HEK293 (cell line): ENCODE data around the gene HOOK1.

Source experiments
- ATF2 ChIP-seq: fragments of 450-650 bp; formaldehyde crosslinking; IDR thresholded peaks from 2 replicates; pipeline ENCODE4 v1.5.1; 2016; ENCODE audit warnings: missing biosample characterization, missing genetic modification characterization, low read depth
- GLI2 ChIP-seq: fragments of 450-650 bp; formaldehyde crosslinking; IDR thresholded peaks from 2 replicates; pipeline ENCODE4; 2017; ENCODE audit warnings: missing biosample characterization, missing genetic modification characterization, low read depth, borderline replicate concordance
- KLF17 ChIP-seq: fragments of 450-650 bp; formaldehyde crosslinking; IDR thresholded peaks from 2 replicates; pipeline ENCODE4 v1.5.1; 2016; ENCODE audit warnings: missing biosample characterization, missing genetic modification characterization
- KLF7 ChIP-seq: fragments of 450-650 bp; formaldehyde crosslinking; IDR thresholded peaks from 2 replicates; pipeline ENCODE4 v1.5.1; 2016; ENCODE audit warnings: missing biosample characterization, missing genetic modification characterization, borderline replicate concordance
- MYNN ChIP-seq: fragments of 450-650 bp; formaldehyde crosslinking; IDR thresholded peaks from 2 replicates; pipeline ENCODE4 v1.5.1; 2016; ENCODE audit warnings: missing biosample characterization, missing genetic modification characterization, borderline replicate concordance
- OSR2 ChIP-seq: fragments of 450-650 bp; formaldehyde crosslinking; IDR thresholded peaks from 2 replicates; pipeline ENCODE4 v1.5.1; 2016; ENCODE audit warnings: missing biosample characterization, missing genetic modification characterization
- PRDM10 ChIP-seq: fragments of 450-650 bp; formaldehyde crosslinking; IDR thresholded peaks from 2 replicates; pipeline ENCODE4 v1.5.1; 2016; ENCODE audit warnings: missing biosample characterization, missing genetic modification characterization
- REST ChIP-seq: fragments of 450-650 bp; formaldehyde crosslinking; IDR thresholded peaks from 2 replicates; pipeline ENCODE4 v1.5.1; 2016; ENCODE audit warnings: missing biosample characterization, missing genetic modification characterization
- SCRT2 ChIP-seq: fragments of 450-650 bp; formaldehyde crosslinking; IDR thresholded peaks from 2 replicates; pipeline ENCODE4 v1.5.1; 2016; ENCODE audit warnings: missing biosample characterization, missing genetic modification characterization
- ZBTB48 ChIP-seq: fragments of 450-650 bp; formaldehyde crosslinking; IDR thresholded peaks from 2 replicates; pipeline ENCODE4 v1.5.1; 2016; ENCODE audit warnings: missing biosample characterization, missing genetic modification characterization
- ZEB2 ChIP-seq: fragments of 450-650 bp; formaldehyde crosslinking; IDR thresholded peaks from 2 replicates; pipeline ENCODE4 v1.5.1; 2016; ENCODE audit warnings: missing biosample characterization, missing genetic modification characterization
- ZNF121 ChIP-seq: fragments of 450-650 bp; formaldehyde crosslinking; IDR thresholded peaks from 2 replicates; pipeline ENCODE4 v1.5.1; 2016; ENCODE audit warnings: missing biosample characterization, missing genetic modification characterization
- ZNF211 ChIP-seq: fragments of 450-650 bp; formaldehyde crosslinking; IDR thresholded peaks from 2 replicates; pipeline ENCODE4 v1.5.1; 2016; ENCODE audit warnings: low read depth, missing biosample characterization, missing genetic modification characterization
- ZNF248 ChIP-seq: fragments of 450-650 bp; formaldehyde crosslinking; IDR thresholded peaks from 2 replicates; pipeline ENCODE4 v1.5.1; 2017; ENCODE audit warnings: missing biosample characterization, missing genetic modification characterization
- ZNF266 ChIP-seq: fragments of 450-650 bp; formaldehyde crosslinking; IDR thresholded peaks from 2 replicates; pipeline ENCODE4 v1.5.1; 2016; ENCODE audit warnings: missing biosample characterization, missing genetic modification characterization, low read depth
- ZNF274 ChIP-seq, 2 experiments: fragments of 200-500 bp in 1 of 2; fragments of 450-650 bp in 1 of 2; sonication (Bioruptor generic) in 1 of 2; formaldehyde crosslinking in 1 of 2; IDR thresholded peaks; 2 replicates each; pipeline versions ENCODE4 v1.5.1 to v1.6.1; 2014 to 2016; ENCODE audit warnings: borderline replicate concordance in 1 of 2, inconsistent platforms in 1 of 2, low read length in 1 of 2, missing biosample characterization in 1 of 2, missing genetic modification characterization in 1 of 2
- ZNF341 ChIP-seq: fragments of 450-650 bp; formaldehyde crosslinking; IDR thresholded peaks from 2 replicates; pipeline ENCODE4; 2016; ENCODE audit warnings: low read depth, missing biosample characterization, missing genetic modification characterization
- ZNF433 ChIP-seq: fragments of 450-650 bp; formaldehyde crosslinking; IDR thresholded peaks from 2 replicates; pipeline ENCODE4 v1.5.1; 2016; ENCODE audit warnings: missing biosample characterization, missing genetic modification characterization, low read depth
- ZNF48 ChIP-seq: fragments of 450-650 bp; formaldehyde crosslinking; IDR thresholded peaks from 2 replicates; pipeline ENCODE4 v1.5.1; 2016; ENCODE audit warnings: missing biosample characterization, missing genetic modification characterization
- ZNF518A ChIP-seq: fragments of 450-650 bp; formaldehyde crosslinking; conservative IDR thresholded peaks from 2 replicates; pipeline ENCODE4 v1.5.1; 2016; ENCODE audit warnings: low read depth, missing biosample characterization, missing genetic modification characterization
- ZNF521 ChIP-seq: fragments of 450-650 bp; formaldehyde crosslinking; IDR thresholded peaks from 2 replicates; pipeline ENCODE4 v1.5.1; 2017; ENCODE audit warnings: missing biosample characterization, mild to moderate bottlenecking, missing genetic modification characterization
- ZNF549 ChIP-seq: fragments of 450-650 bp; IDR thresholded peaks from 2 replicates; pipeline ENCODE4 v1.5.1; 2018; ENCODE audit warnings: missing biosample characterization, missing genetic modification characterization, mild to moderate bottlenecking, inconsistent platforms, moderate library complexity
- ZNF558 ChIP-seq: fragments of 450-650 bp; formaldehyde crosslinking; IDR thresholded peaks from 2 replicates; pipeline ENCODE4 v1.5.1; 2016; ENCODE audit warnings: missing biosample characterization, missing genetic modification characterization
- ZNF658 ChIP-seq: fragments of 450-650 bp; formaldehyde crosslinking; IDR thresholded peaks from 2 replicates; pipeline ENCODE4; 2016; ENCODE audit warnings: missing biosample characterization, missing genetic modification characterization

Gene HOOK1

GRCh38 chr1:59814180-59814900, 409 bp upstream of the HOOK1 start (continued):
- TF ChIP-seq ZNF433 (tag by site-specific recombination) (no peak), ZNF266 (no peak), ATF2 (tag by site-specific recombination) (no peak), PRDM10 (0 out of 2 replicates have a peak, but pooled peaks have one; percentile 22), ZEB2 (tag by site-specific recombination) (peak; percentile 85), KLF7 (tag by site-specific recombination) (peak; percentile 56; the same call in 1 of the 2 replicates), ZNF558 (no peak), REST (tag by site-specific recombination) (0 out of 2 replicates have a peak, but pooled peaks have one; percentile 41), ZNF518A (tag by site-specific recombination) (no peak; the same call in 1 of the 2 replicates), ZBTB48 (tag by site-specific recombination) (no peak), SCRT2 (peak; percentile 92), ZNF521 (no peak), OSR2 (tag by site-specific recombination) (no peak), MYNN (tag by site-specific recombination) (no peak), ZNF211 (tag by site-specific recombination) (no peak), GLI2 (no peak), ZNF48 (tag by site-specific recombination) (no peak), ZNF248 (tag by site-specific recombination) (no peak), ZNF121 (no peak), ZNF549 (tag by site-specific recombination) (no peak), ZNF274 (IDR thresholded peaks at IDR 0.05; ENCODE audit: low read length) (no peak), ZNF274 (tag by site-specific recombination; IDR thresholded peaks at IDR 0.05; ENCODE audit: borderline replicate concordance) (no peak), ZNF658 (tag by site-specific recombination) (no peak), ZNF341 (tag by site-specific recombination) (peak; percentile 56), KLF17 (peak; percentile 71)
